HL-60 (cell line): ENCODE measurements around the gene GET3.
A peak's percentile ranks its signal among the peaks of the same experiment; 100 is the strongest.

Source experiments
- DNase-seq, 2 experiments: peaks; one replicate each; pipeline ENCODE4 v3.0.0-alpha.2; 2010 to 2020; ENCODE audit warnings: low read depth in 1 of 2, low spot score in 1 of 2
- H3K27ac ChIP-seq: fragments of 250-450 bp; sonication (Bioruptor Pico); replicated peaks from 2 replicates; pipeline ENCODE4 v1.5.1; 2020; ENCODE audit warnings: mild to moderate bottlenecking, moderate library complexity
- H3K27me3 ChIP-seq: fragments of 250-450 bp; sonication (Bioruptor Pico); 2 replicates; pipeline ENCODE4 v1.5.1; 2021; ENCODE audit warnings: mild to moderate bottlenecking, moderate library complexity; ENCODE audit not compliant: insufficient read depth, poor library complexity, severe bottlenecking
- H3K4me3 ChIP-seq: replicated peaks from 2 replicates; pipeline ENCODE4 v1.5.1; 2011; ENCODE audit warnings: mild to moderate bottlenecking, control low read depth, low read length; ENCODE audit not compliant: insufficient read depth
- CTCF ChIP-seq: IDR thresholded peaks from one replicate; pipeline ENCODE4 v1.5.1; 2011; ENCODE audit warnings: low read length, control low read depth, inconsistent platforms; ENCODE audit not compliant: insufficient read depth
- GABPA ChIP-seq: IDR thresholded peaks from 2 replicates; pipeline ENCODE4 v1.6.1; 2012; ENCODE audit warnings: low read depth
- POLR2AphosphoS5 ChIP-seq: IDR thresholded peaks from 2 replicates; pipeline ENCODE4 v1.6.1; 2012; ENCODE audit warnings: low read depth
- REST ChIP-seq: IDR thresholded peaks from 2 replicates; pipeline ENCODE4 v1.6.1; 2012; ENCODE audit warnings: low read depth; ENCODE audit not compliant: insufficient replicate concordance
- SPI1 ChIP-seq: IDR thresholded peaks from 2 replicates; pipeline ENCODE4 v1.6.1; 2012; ENCODE audit warnings: low read depth, mild to moderate bottlenecking, borderline replicate concordance

GET3 gene

GRCh38 chr19:12784394-12784870 is 47.1 kb downstream of the GET3 start:
- Histone ChIP-seq H3K27me3 (no peaks in the 10 kb centered on the region), H3K4me3 (no peak overlapping the region), H3K27ac (peak overlapping the region; percentile 95)
- no peak for DNase-seq
- TF ChIP-seq GABPA (no peak), POLR2AphosphoS5 (no peak), CTCF (no peak), REST (no peak)

GRCh38 chr19:12784871-12785430 is 47.7 kb downstream of the GET3 start:
- DNase-seq, result peak in 1 of 2 experiments; percentile 49
- Histone ChIP-seq H3K27me3 (no peaks in the 10 kb centered on the region), H3K27ac (peak overlapping the region; percentile 95), H3K4me3 (no peak overlapping the region)
- TF ChIP-seq CTCF, result no peak
- peak; percentile 9; the same call in 1 of the 2 replicates for TF ChIP-seq POLR2AphosphoS5

GRCh38 chr19:12785431-12786031 is 48.2 kb downstream of the GET3 start:
- Histone ChIP-seq H3K27ac (peak overlapping the region; percentile 95), H3K27me3 (no peaks in the 10 kb centered on the region), H3K4me3 (no peak overlapping the region)
- peak; percentile 82 to 87 for DNase-seq
- TF ChIP-seq REST (no peak), SPI1 (peak; percentile 100), POLR2AphosphoS5 (0 out of 2 replicates have a peak, but pooled peaks have one; percentile 26)

GRCh38 chr19:12786141-12786870 is 49.0 kb downstream of the GET3 start:
- H3K4me3 ChIP-seq, result no peak overlapping the region
- peak in 1 of 2 experiments; percentile 90 for DNase-seq
- TF ChIP-seq CTCF, result no peak
- peak; percentile 66; the same call in 1 of the 2 replicates for TF ChIP-seq SPI1
- no peak for TF ChIP-seq REST
- peak; percentile 27; the same call in 1 of the 2 replicates for TF ChIP-seq POLR2AphosphoS5
- TF ChIP-seq GABPA, result no peak
- no peaks in the 10 kb centered on the region for H3K27me3 ChIP-seq
- peak overlapping the region; percentile 95 for H3K27ac ChIP-seq
